Mononuclear cell (primary cell): ENCODE data around the gene PTGFR. TPM values are rescaled to one million over a fixed set of nuclear protein-coding genes. Genes with fewer than 3 reads are reported as not detected.

Source experiments
- H3K27me3 ChIP-seq: 2 replicates; pipeline ENCODE4 v1.6.0; 2011; ENCODE audit warnings: low read length, control low read depth; ENCODE audit not compliant: insufficient read depth
- H3K4me1 ChIP-seq: 2 replicates; pipeline ENCODE4 v1.5.1; 2011; ENCODE audit warnings: mild to moderate bottlenecking, low read length, control low read depth; ENCODE audit not compliant: insufficient read depth
- H3K4me3 ChIP-seq: 2 replicates; pipeline ENCODE4 v1.5.1; 2011; ENCODE audit warnings: mild to moderate bottlenecking, low read length, moderate library complexity
- H3K9me3 ChIP-seq: 2 replicates; pipeline ENCODE4 v1.5.1; 2011; ENCODE audit warnings: low read depth, mild to moderate bottlenecking, control low read depth, low read length
- total RNA-seq: library from RNA; depleted of rRNA; stranded (reverse); fragments of >200 nt; gene quantifications from one replicate; pipeline ENCODE4 v1.2.3, GENCODE V29; 2012

PTGFR gene
- total RNA-seq, 1 donor, result under 0.01 TPM

- Histone ChIP-seq H3K27me3 (no peaks in the 10 kb centered on the region), H3K9me3 (no peaks in the 10 kb centered on the region)
Measured at GRCh38 chr1:78543941-78544643, 53.3 kb downstream of the PTGFR start.

GRCh38 chr1:78547081-78547480 lies 56.3 kb downstream of the PTGFR start:
- Histone ChIP-seq H3K9me3 (peaks cover 8% of the 10 kb centered on the region), H3K4me1 (no peaks in the 10 kb centered on the region), H3K27me3 (no peaks in the 10 kb centered on the region), H3K4me3 (no peak overlapping the region)

More at GRCh38 chr1:78543941-78544643, 53.3 kb downstream of the PTGFR start:
- H3K4me1 ChIP-seq, result no peaks in the 10 kb centered on the region
- H3K4me3 ChIP-seq, result no peak overlapping the region

DNA sequence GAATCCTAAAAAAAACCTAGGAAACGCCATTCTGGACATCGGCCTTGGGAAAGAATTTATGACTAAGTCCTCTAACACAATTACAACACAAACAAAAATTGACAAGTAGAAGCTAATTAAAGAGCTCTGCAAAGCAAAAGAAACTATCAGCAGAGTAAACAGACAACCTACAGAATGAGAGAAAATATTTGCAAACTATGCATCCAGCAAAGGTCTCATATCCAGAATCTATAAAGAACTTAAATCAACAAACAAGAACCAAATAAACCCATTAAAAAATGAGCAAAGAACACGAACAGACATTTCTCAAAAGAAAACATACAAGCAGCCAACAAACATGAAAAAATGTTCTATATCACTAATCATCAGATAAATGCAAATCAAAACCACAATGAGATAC lies 58.6 kb downstream of the PTGFR start:
- Histone ChIP-seq H3K9me3 (peaks cover 8% of the 10 kb centered on the region), H3K27me3 (no peaks in the 10 kb centered on the region), H3K4me3 (no peak overlapping the region), H3K4me1 (no peaks in the 10 kb centered on the region)

DNA sequence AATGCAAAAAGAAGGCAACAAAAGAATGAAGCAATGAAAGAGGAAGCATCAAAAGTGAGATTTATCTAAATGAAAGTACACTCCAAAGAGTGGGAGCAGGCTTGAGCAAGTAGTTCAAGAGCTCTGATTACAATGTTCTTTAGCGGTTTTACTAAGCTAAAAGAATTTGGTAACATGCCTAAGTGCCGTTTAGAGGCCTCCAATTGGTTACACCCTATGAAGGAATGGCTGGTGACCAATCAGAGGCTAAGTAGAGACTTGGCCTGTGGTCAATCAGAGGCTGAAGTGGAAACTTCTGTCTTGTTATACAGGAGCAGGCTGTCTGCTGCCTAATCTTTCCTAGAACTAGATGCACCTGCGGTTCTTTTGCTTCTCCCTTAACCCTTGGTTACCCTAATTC lies 59.1 kb downstream of the PTGFR start:
- Histone ChIP-seq H3K27me3 (no peaks in the 10 kb centered on the region), H3K4me3 (no peak overlapping the region), H3K9me3 (peaks cover 8% of the 10 kb centered on the region), H3K4me1 (no peaks in the 10 kb centered on the region)

- peaks cover 13% of the 10 kb centered on the region for H3K9me3 ChIP-seq
- H3K4me3 ChIP-seq, result no peak overlapping the region
- H3K4me1 ChIP-seq, result no peaks in the 10 kb centered on the region
- H3K27me3 ChIP-seq, result no peaks in the 10 kb centered on the region
Measured at GRCh38 chr1:78553859-78554258, 63.1 kb downstream of the PTGFR start.

DNA sequence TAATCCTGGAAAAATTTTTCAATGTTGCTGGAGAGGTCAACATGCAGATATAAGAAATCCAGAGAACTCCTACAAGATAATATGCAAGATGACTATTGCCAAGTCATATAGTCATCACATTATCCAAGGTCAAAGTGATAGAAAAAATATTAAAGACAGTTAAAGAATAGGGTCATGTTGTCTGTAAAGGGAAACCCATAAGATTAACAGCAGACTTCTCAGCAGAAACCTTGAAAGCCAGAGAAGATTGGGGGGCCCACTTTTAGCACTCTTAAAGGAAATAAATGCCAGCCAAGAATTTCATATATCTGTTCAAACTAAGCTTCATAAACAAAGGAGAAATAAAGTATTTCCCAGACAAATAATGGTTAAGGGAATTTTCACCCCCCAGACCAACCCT lies 64.1 kb downstream of the PTGFR start:
- Histone ChIP-seq H3K4me1 (no peaks in the 10 kb centered on the region), H3K27me3 (no peaks in the 10 kb centered on the region), H3K9me3 (peaks cover 8% of the 10 kb centered on the region), H3K4me3 (no peak overlapping the region)

- no peaks in the 10 kb centered on the region for H3K27me3 ChIP-seq
- no peaks in the 10 kb centered on the region for H3K4me1 ChIP-seq
- H3K9me3 ChIP-seq, result peaks cover 5% of the 10 kb centered on the region
- H3K4me3 ChIP-seq, result no peak overlapping the region
Measured at GRCh38 chr1:78559680-78560079, 68.9 kb downstream of the PTGFR start.

DNA sequence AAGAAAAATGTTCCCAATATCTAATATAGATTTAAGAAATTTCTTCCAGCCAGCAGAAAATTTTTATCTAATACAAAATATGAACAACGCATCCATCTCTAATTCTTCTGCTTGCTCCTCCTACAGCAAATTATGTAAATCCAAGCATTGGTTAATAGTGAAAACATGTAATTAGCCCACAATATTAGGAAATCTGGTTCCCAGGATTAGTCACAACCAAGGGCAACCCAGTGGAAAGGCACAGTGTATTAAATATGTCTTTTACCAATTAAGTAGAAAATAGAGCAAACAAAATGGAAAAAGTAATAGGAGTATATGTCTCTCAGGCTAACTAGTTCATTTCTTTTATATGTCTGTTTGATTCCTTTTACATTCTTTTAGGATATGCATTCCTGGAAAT lies 70.0 kb downstream of the PTGFR start:
- no peaks in the 10 kb centered on the region for H3K4me1 ChIP-seq
- no peaks in the 10 kb centered on the region for H3K27me3 ChIP-seq
- peaks cover under 1% of the 10 kb centered on the region for H3K9me3 ChIP-seq
- no peak overlapping the region for H3K4me3 ChIP-seq

DNA sequence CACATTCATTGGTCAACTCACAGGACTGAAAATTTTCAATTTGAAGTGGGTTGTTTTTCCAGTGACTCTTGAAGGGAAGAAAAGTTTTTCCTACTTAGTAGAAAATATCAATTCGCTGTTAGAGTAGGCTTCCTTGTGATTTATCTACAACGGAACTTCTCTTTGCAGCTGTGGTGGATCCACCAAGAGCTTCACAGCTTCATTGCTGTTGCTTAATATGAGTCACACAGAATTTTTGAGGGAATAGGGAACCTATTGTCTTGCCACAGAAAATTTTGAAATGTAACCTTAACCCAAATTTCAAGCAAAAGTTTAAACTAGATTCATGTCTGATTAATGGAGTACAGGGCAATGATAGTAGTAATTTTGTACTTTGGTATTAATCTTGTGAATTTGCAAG lies 71.1 kb downstream of the PTGFR start:
- no peaks in the 10 kb centered on the region for H3K4me1 ChIP-seq
- H3K27me3 ChIP-seq, result no peaks in the 10 kb centered on the region
- H3K9me3 ChIP-seq, result no peaks in the 10 kb centered on the region
- no peak overlapping the region for H3K4me3 ChIP-seq

DNA sequence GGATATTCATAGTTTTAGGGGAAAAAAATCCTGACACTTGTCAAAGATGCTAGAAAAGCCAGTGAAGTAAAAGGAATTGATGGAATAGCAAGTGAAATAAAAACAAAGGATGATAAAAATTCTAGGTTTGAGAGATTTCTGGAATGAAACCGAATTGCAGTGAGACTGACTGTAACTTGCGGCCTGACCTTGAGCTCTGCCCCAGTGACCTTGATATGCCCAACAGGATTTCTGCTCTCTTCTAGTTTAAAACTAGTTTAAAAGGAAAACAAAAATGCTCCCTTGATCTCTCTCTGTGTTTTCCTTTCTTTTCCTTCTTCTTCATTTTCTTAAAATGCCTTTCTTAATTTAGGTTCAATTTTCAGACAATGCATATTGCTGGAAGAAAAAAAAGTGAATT lies 74.6 kb downstream of the PTGFR start:
- no peak overlapping the region for H3K4me3 ChIP-seq
- no peaks in the 10 kb centered on the region for H3K9me3 ChIP-seq

DNA sequence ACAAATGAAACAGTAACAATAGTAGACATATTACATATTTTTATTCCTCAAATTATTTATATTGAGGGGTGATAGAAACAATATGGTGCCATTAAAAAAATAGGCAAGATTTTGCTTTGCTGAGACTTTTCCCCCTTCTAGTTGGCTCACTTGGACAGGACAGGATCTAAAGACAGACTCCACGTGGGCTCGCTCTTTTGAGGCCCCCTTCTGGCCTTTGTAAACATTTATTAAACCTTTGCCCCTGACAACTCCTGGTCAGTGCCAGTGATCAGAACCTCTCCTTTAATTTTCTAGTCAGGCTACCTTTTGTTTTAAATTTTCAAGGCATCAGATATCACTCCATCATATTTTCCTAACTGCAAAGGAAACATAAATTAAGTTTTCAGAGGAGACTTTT lies 79.8 kb downstream of the PTGFR start:
- H3K4me1 ChIP-seq, result no peaks in the 10 kb centered on the region
- no peaks in the 10 kb centered on the region for H3K27me3 ChIP-seq
- H3K9me3 ChIP-seq, result no peaks in the 10 kb centered on the region
- H3K4me3 ChIP-seq, result no peak overlapping the region

More for the DNA sequence above, 74.6 kb downstream of the PTGFR start:
- no peaks in the 10 kb centered on the region for H3K4me1 ChIP-seq
- no peaks in the 10 kb centered on the region for H3K27me3 ChIP-seq

DNA sequence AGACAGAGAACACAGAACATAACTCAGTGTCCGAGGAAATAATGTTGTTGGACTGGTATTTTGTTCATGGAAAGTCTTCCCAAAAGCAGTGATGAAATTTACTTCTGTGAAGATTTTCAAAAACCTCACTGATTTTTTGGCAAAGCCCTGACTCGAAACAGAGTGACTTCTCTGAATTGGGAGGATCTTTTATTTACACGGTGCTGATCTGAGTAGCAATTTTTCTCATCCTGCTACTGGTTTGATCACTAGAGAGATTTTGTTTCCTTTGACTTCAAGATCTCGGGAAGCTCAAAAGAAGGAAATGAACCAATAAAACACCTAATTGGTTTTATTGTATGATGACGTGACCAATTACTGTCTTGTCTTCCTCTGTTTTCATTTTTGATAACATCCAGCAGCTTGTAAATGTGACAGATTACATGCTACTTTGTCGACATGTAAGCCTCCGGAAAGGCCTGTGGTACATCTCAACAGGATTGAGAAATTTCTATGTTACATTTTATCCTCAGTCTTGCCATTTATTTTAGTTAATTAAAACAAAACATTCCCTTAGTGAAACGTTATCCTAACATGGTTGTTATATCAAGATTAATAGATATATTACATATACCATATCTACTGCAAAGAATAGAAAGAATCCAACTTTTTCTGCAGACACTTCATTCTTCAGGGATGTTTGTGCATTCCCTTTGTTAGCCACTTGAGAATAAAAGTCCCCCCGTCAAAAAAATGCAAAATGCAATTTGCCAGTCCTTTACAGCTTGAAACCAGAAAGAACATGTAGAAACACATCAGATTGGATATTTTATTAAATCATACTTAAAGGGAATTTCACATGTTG lies 86.7 kb downstream of the PTGFR start:
- no peaks in the 10 kb centered on the region for H3K9me3 ChIP-seq
- no peaks in the 10 kb centered on the region for H3K27me3 ChIP-seq

DNA sequence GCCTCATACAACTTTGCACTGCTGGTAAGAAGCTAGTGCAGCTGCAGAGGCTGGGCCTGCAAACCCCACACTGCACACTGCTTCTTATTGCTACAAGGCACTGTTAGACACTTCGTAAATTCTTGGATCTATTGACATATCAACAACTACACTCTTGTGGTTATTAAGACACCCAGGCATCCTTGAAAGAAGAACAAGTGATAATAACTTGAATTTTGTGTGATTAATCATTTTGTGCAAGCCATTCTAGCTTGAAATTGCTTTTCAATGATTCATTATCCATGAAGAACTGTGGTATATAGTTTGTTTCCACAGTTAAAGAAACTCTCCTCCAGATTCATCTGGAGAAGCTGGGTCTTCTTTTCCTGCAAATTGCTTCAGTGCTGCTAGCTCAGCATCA lies 95.8 kb downstream of the PTGFR start:
- no peaks in the 10 kb centered on the region for H3K9me3 ChIP-seq
- H3K4me3 ChIP-seq, result no peak overlapping the region
- no peaks in the 10 kb centered on the region for H3K4me1 ChIP-seq
- H3K27me3 ChIP-seq, result no peaks in the 10 kb centered on the region

More for the DNA sequence above, 86.7 kb downstream of the PTGFR start:
- Histone ChIP-seq H3K4me1 (no peaks in the 10 kb centered on the region), H3K4me3 (no peak overlapping the region)

DNA sequence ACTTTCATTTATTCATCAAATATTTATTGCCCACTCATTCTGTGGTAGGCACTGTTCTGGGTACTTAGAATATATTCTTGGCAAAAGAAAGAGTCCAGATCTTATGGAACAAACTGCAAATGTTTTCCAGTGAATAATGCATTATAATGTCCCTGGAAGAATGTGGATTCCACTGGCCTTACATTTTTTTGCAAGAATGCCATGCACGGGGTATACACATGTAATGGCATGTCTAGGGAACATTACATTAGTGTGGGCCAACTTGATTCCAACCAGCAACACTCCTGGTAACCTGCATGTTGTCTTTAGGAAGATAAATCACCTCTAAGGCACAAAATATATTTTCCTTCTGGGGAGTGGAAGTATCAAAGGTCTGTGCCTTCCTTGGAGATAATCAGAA lies 96.4 kb downstream of the PTGFR start:
- H3K4me1 ChIP-seq, result no peaks in the 10 kb centered on the region
- no peaks in the 10 kb centered on the region for H3K9me3 ChIP-seq
- H3K4me3 ChIP-seq, result no peak overlapping the region
- H3K27me3 ChIP-seq, result no peaks in the 10 kb centered on the region
